Mucosa of descending colon (tissue), 3 donors: ENCODE measurements around the gene AP2A1. TPM values are rescaled to one million over a fixed set of nuclear protein-coding genes. Genes with fewer than 3 reads are reported as not detected.

ENCODE experiments used
- ATAC-seq: fragments of 200-7000 bp; cut with Tn5 transposase; one replicate; pipeline ENCODE4 v1.9.1; 2020; ENCODE audit warnings: mild to moderate bottlenecking, moderate library complexity
- DNase-seq, 3 donors: peaks; one replicate each; pipeline ENCODE4 v3.0.0-alpha.2; 2020
- H3K36me3 ChIP-seq: fragments of 200-600 bp; one replicate; pipeline ENCODE4 v1.8.0; 2021; ENCODE audit warnings: low read depth, mild to moderate bottlenecking
- H3K4me1 ChIP-seq: fragments of 200-600 bp; one replicate; pipeline ENCODE4 v1.8.0; 2021; ENCODE audit warnings: low read depth, mild to moderate bottlenecking
- H3K4me3 ChIP-seq: fragments of 200-600 bp; one replicate; pipeline ENCODE4 v1.8.0; 2021; ENCODE audit warnings: mild to moderate bottlenecking
- H3K9me3 ChIP-seq: fragments of 200-600 bp; one replicate; pipeline ENCODE4 v1.8.0; 2021; ENCODE audit warnings: mild to moderate bottlenecking
- intact Hi-C, 2 donors: fragments of 100-400 bp; cut with DNase I in 1 of 2; cut with micrococcal nuclease in 1 of 2; formaldehyde crosslinking; loops; one replicate each; pipeline versions ENCODE4 v1.11.0 to v1.11.1; 2022; cut with DNase I, micrococcal nuclease
- total RNA-seq, 3 donors: library from RNA; stranded (reverse); fragmentation: NEBNext Ultra II Directional in 2 of 3; extraction: Animal tissue kit (Norgen Biotek cat#: 25700) in 2 of 3; gene quantifications; one replicate each; pipeline versions ENCODE4 v1.2.1 to v1.2.4, GENCODE V29; 2021 to 2023
- TF ChIP-seq, protein P1 (sequence below): fragments of 200-600 bp; IDR thresholded peaks from one replicate; pipeline ENCODE4 v1.8.0; 2022; ENCODE audit warnings: antibody characterized with exemption, mild to moderate bottlenecking
- donor health status: DM: no; HTN: no; CAD: no; lungs with moderate emphysema.
- donor health status: DM: no; HTN: no; CAD: no.
- donor health status: DM: no; HTN: yes; CAD: no.

The AP2A1 gene
- total RNA-seq, 3 donors from 2014 or later = 73.6 to 84.8 (median 82.5) TPM

GRCh38 chr19:49787746-49788145 is 20.9 kb downstream of the AP2A1 start:
- H3K9me3 ChIP-seq = no peaks in the 10 kb centered on the region
- DNase-seq = no peak
- H3K36me3 ChIP-seq = peaks cover 1% of the 10 kb centered on the region
- H3K4me3 ChIP-seq = no peak overlapping the region
- intact Hi-C loops = no loop called here
- ATAC-seq = no peak
- TF ChIP-seq, protein P1, sequence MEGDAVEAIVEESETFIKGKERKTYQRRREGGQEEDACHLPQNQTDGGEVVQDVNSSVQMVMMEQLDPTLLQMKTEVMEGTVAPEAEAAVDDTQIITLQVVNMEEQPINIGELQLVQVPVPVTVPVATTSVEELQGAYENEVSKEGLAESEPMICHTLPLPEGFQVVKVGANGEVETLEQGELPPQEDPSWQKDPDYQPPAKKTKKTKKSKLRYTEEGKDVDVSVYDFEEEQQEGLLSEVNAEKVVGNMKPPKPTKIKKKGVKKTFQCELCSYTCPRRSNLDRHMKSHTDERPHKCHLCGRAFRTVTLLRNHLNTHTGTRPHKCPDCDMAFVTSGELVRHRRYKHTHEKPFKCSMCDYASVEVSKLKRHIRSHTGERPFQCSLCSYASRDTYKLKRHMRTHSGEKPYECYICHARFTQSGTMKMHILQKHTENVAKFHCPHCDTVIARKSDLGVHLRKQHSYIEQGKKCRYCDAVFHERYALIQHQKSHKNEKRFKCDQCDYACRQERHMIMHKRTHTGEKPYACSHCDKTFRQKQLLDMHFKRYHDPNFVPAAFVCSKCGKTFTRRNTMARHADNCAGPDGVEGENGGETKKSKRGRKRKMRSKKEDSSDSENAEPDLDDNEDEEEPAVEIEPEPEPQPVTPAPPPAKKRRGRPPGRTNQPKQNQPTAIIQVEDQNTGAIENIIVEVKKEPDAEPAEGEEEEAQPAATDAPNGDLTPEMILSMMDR = no peak
- no peaks in the 10 kb centered on the region for H3K4me1 ChIP-seq

GRCh38 chr19:49788857-49789256 is 22.1 kb downstream of the AP2A1 start:
- ATAC-seq (no peak), DNase-seq (no peak)
- no peak overlapping the region for H3K4me3 ChIP-seq
- peaks cover 5% of the 10 kb centered on the region for H3K36me3 ChIP-seq
- TF ChIP-seq, protein P1 = no peak
- intact Hi-C loops = no loop called here
- H3K9me3 ChIP-seq = no peaks in the 10 kb centered on the region
- H3K4me1 ChIP-seq = no peaks in the 10 kb centered on the region

GRCh38 chr19:49790866-49791265 is 24.1 kb downstream of the AP2A1 start:
- intact Hi-C loops = no loop called here
- ATAC-seq (peak; percentile 44), DNase-seq (no peak)
- H3K36me3 ChIP-seq = peaks cover 5% of the 10 kb centered on the region
- no peaks in the 10 kb centered on the region for H3K9me3 ChIP-seq
- H3K4me1 ChIP-seq = no peaks in the 10 kb centered on the region
- no peak overlapping the region for H3K4me3 ChIP-seq
- TF ChIP-seq, protein P1 = no peak

DNA sequence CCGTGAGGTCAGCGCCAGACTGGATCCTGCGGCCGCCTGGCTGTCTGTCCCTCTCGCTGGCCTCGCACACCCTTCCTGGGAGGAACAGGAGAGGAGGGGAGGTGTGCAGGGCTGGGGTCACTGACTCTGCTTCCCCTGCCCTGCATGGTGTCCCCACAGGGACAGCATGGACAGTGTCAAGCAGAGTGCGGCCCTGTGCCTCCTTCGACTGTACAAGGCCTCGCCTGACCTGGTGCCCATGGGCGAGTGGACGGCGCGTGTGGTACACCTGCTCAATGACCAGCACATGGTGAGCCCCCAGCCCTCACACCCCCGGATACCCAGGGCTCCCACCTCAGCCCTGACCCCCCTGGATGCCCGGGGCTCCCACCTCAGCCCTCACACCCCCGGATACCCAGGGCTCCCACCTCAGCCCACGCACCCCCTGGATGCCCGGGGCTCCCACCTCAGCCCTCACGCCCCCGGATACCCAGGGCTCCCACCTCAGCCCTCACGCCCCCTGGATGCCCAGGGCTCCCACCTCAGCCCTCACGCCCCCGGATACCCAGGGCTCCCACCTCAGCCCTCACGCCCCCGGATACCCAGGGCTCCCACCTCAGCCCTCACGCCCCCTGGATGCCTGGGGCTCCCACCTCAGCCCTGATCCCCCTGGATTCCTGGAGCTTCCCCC is 25.1 kb downstream of the AP2A1 start:
- Histone ChIP-seq H3K9me3 (no peaks in the 10 kb centered on the region), H3K4me1 (no peaks in the 10 kb centered on the region), H3K36me3 (peaks cover 11% of the 10 kb centered on the region), H3K4me3 (no peak overlapping the region)
- ATAC-seq = no peak
- intact Hi-C loops = no loop called here
- TF ChIP-seq, protein P1 = no peak
- no peak for DNase-seq

- peaks cover 11% of the 10 kb centered on the region for H3K36me3 ChIP-seq
- no peak for ATAC-seq
- TF ChIP-seq, protein P1 = no peak
Measured at GRCh38 chr19:49792829-49793560, 26.2 kb downstream of the AP2A1 start.

More at GRCh38 chr19:49792829-49793560, 26.2 kb downstream of the AP2A1 start:
- Histone ChIP-seq H3K9me3 (no peaks in the 10 kb centered on the region), H3K4me3 (no peak overlapping the region), H3K4me1 (no peaks in the 10 kb centered on the region)
- DNase-seq = no peak
- intact Hi-C loops = no loop called here
